Panc1 (cell line): ENCODE measurements around the gene ATOH7. TPM values are rescaled to one million over a fixed set of nuclear protein-coding genes. Genes with fewer than 3 reads are reported as not detected.

Experiments used
- ATAC-seq: fragments of 200-7000 bp; cut with Tn5 transposase; 2 replicates; pipeline ENCODE4 v1.9.1; 2020; ENCODE audit warnings: mild to moderate bottlenecking, moderate library complexity
- BruUV-seq: library from RNA; stranded (reverse); fragments of 400-500 nt; replicated peaks from 2 replicates; lab custom pipeline; 2021; lab: Mats Ljungman, UMichigan
- CTCF ChIA-PET: fragments of 300-600 bp; sonication (Branson Sonifier 250); formaldehyde crosslinking; loops from one replicate; lab custom pipeline; 2022; ENCODE audit warnings: antibody characterized with exemption; lab: Charles Lee
- POLR2A ChIA-PET: fragments of 300-600 bp; sonication (Branson Sonifier 250); formaldehyde crosslinking; loops from one replicate; lab custom pipeline; 2022; ENCODE audit warnings: antibody characterized with exemption; lab: Charles Lee
- DNase-seq: peaks from one replicate; pipeline ENCODE4 v3.0.0-alpha.2; 2010; ENCODE audit warnings: low read depth, low spot score
- H3K27ac ChIP-seq: 2 replicates; pipeline ENCODE4 v1.5.1; 2011; ENCODE audit warnings: mild to moderate bottlenecking, low read length, inconsistent platforms
- H3K27me3 ChIP-seq: fragments of 200-500 bp; sonication (Bioruptor generic); 2 replicates; pipeline ENCODE4 v1.6.0; 2014; ENCODE audit warnings: low read length, inconsistent platforms; ENCODE audit not compliant: control insufficient read depth, insufficient read depth
- H3K36me3 ChIP-seq: fragments of 200-500 bp; sonication (Bioruptor generic); 2 replicates; pipeline ENCODE4 v1.5.1; 2014; ENCODE audit warnings: inconsistent platforms, mild to moderate bottlenecking, low read length, moderate library complexity; ENCODE audit not compliant: control insufficient read depth, insufficient read depth
- H3K4me1 ChIP-seq: 2 replicates; pipeline ENCODE4 v1.5.1; 2011; ENCODE audit warnings: inconsistent platforms, mild to moderate bottlenecking, low read length, moderate library complexity; ENCODE audit not compliant: control insufficient read depth, insufficient read depth
- H3K4me3 ChIP-seq, 2 experiments: 2 replicates each; pipeline ENCODE4 v1.5.1; 2011 to 2012; ENCODE audit warnings: low read depth in 2 of 2, low read length in 2 of 2, mild to moderate bottlenecking in 2 of 2, inconsistent platforms in 1 of 2, moderate library complexity in 1 of 2
- H3K9me3 ChIP-seq: fragments of 200-500 bp; sonication (Bioruptor generic); 2 replicates; pipeline ENCODE4 v1.5.1; 2014; ENCODE audit warnings: low read depth, mild to moderate bottlenecking, inconsistent platforms, low read length, moderate library complexity; ENCODE audit not compliant: control insufficient read depth, insufficient read depth
- CTCF ChIP-seq: fragments of 450-650 bp; IDR thresholded peaks from 2 replicates; pipeline ENCODE4 v1.5.1; 2017; ENCODE audit warnings: mild to moderate bottlenecking
- POLR2AphosphoS5 ChIP-seq: IDR thresholded peaks from 2 replicates; pipeline ENCODE4 v1.6.1; 2012; ENCODE audit warnings: mild to moderate bottlenecking, low read depth, low read length, moderate library complexity
- REST ChIP-seq, 2 experiments: IDR thresholded peaks; 2 replicates each; pipeline ENCODE4 v1.6.1; 2011 to 2012; ENCODE audit warnings: low read depth in 2 of 2, control low read depth in 1 of 2, low read length in 1 of 2, mild to moderate bottlenecking in 1 of 2, moderate library complexity in 1 of 2; ENCODE audit not compliant: insufficient read depth in 1 of 2
- SIN3A ChIP-seq: IDR thresholded peaks from 2 replicates; pipeline ENCODE4 v1.6.1; 2012; ENCODE audit warnings: low read depth, mild to moderate bottlenecking, low read length, moderate library complexity, borderline replicate concordance; ENCODE audit not compliant: insufficient read depth
- TCF7L2 ChIP-seq: IDR thresholded peaks from 2 replicates; pipeline ENCODE4 v1.6.1; 2011; ENCODE audit warnings: mild to moderate bottlenecking, low read depth, low read length, inconsistent platforms
- in situ Hi-C: cut with HindIII; loops from 2 replicates; pipeline ENCODE4 v1.10.0; 2016; ENCODE audit warnings: low sequenced_read_pairs, low pct_unique_long_range_greater_than_20kb
- intact Hi-C: fragments of 100-400 bp; cut with micrococcal nuclease; formaldehyde crosslinking; loops from one replicate; pipeline ENCODE4 v1.10.0; 2022; ENCODE audit not compliant: unreplicated experiment
- total RNA-seq: library from RNA; stranded (reverse); gene quantifications from one replicate; pipeline ENCODE4 v1.2.1, GENCODE V29; 2021; ENCODE audit not compliant: unreplicated experiment

ATOH7 gene
- total RNA-seq, 1 experiment from 2014 or later = 0.28 TPM

GRCh38 chr10:68251625-68252495, 19.9 kb upstream of the ATOH7 start:
- no TSS peak for BruUV-seq
- H3K27me3 ChIP-seq = no peaks in the 10 kb centered on the region; the same call in 1 of the 2 replicates
- ChIA-PET CTCF (no interaction called here), POLR2A (interaction anchor here (0.6 kb wide), 1 partner anchor 61 kb away, joined by 7 read pairs; no protein-coding TSS in a partner anchor)
- no peak for DNase-seq
- in situ Hi-C loops (no loop called here), intact Hi-C loops (no loop called here)
- TF ChIP-seq REST (IDR thresholded peaks at IDR 0.05; ENCODE audit: insufficient read depth in 1 of 2, low read depth in 2 of 2, low read length in 1 of 2) = no peak
- no peak for TF ChIP-seq CTCF
- TF ChIP-seq POLR2AphosphoS5 = no peak
- no peak for TF ChIP-seq SIN3A
- no peak for TF ChIP-seq TCF7L2
- no peaks in the 10 kb centered on the region for H3K4me1 ChIP-seq
- H3K4me3 ChIP-seq = no peak overlapping the region
- ATAC-seq = no peak
- H3K36me3 ChIP-seq = no peaks in the 10 kb centered on the region
- no peaks in the 10 kb centered on the region for H3K9me3 ChIP-seq
- no peak overlapping the region for H3K27ac ChIP-seq

GRCh38 chr10:68251151-68251550, 19.2 kb upstream of the ATOH7 start:
- ATAC-seq = no peak
- POLR2A ChIA-PET = interaction anchor here (0.6 kb wide), 1 partner anchor 60 kb away, joined by 7 read pairs; no protein-coding TSS in a partner anchor

GRCh38 chr10:68249297-68249696, 17.4 kb upstream of the ATOH7 start:
- POLR2A ChIA-PET = interaction anchor here (0.6 to 0.7 kb wide), 2 partner anchors 17 to 121 kb away, joined by 3 to 6 read pairs; no protein-coding TSS in a partner anchor
- Histone ChIP-seq H3K27ac (no peak overlapping the region), H3K4me1 (no peaks in the 10 kb centered on the region), H3K36me3 (no peaks in the 10 kb centered on the region), H3K27me3 (no peaks in the 10 kb centered on the region), H3K9me3 (no peaks in the 10 kb centered on the region), H3K4me3 (no peak overlapping the region)
- TF ChIP-seq REST (IDR thresholded peaks at IDR 0.05; ENCODE audit: insufficient read depth in 1 of 2, low read depth in 2 of 2, low read length in 1 of 2) (no peak), POLR2AphosphoS5 (no peak), CTCF (no peak), SIN3A (no peak), TCF7L2 (no peak)
- no TSS peak for BruUV-seq
- intact Hi-C loops = no loop called here
- in situ Hi-C loops = no loop called here
- DNase-seq (no peak), ATAC-seq (no peak)
- CTCF ChIA-PET = no interaction called here

More at GRCh38 chr10:68251151-68251550, 19.2 kb upstream of the ATOH7 start:
- H3K9me3 ChIP-seq = no peaks in the 10 kb centered on the region
- DNase-seq = no peak
- no peak overlapping the region for H3K4me3 ChIP-seq
- CTCF ChIA-PET = no interaction called here
- H3K36me3 ChIP-seq = no peaks in the 10 kb centered on the region
- in situ Hi-C loops (no loop called here), intact Hi-C loops (no loop called here)
- H3K4me1 ChIP-seq = no peaks in the 10 kb centered on the region
- H3K27me3 ChIP-seq = no peaks in the 10 kb centered on the region; the same call in 1 of the 2 replicates
- no TSS peak for BruUV-seq
- H3K27ac ChIP-seq = no peak overlapping the region
- TF ChIP-seq POLR2AphosphoS5 = no peak
